HG03045 (cell line): ENCODE data around the gene ITPK1.

Experiments used
- ATAC-seq: cut with Tn5 transposase; IDR thresholded peaks from one replicate; pipeline ENCODE4 v1.9.1; 2021; ENCODE audit warnings: mild to moderate bottlenecking, moderate library complexity; ENCODE audit not compliant: unreplicated experiment

ITPK1 gene

GRCh38 chr14:92958373-92959188, 157.1 kb downstream of the ITPK1 start:
- no peak for ATAC-seq

DNA sequence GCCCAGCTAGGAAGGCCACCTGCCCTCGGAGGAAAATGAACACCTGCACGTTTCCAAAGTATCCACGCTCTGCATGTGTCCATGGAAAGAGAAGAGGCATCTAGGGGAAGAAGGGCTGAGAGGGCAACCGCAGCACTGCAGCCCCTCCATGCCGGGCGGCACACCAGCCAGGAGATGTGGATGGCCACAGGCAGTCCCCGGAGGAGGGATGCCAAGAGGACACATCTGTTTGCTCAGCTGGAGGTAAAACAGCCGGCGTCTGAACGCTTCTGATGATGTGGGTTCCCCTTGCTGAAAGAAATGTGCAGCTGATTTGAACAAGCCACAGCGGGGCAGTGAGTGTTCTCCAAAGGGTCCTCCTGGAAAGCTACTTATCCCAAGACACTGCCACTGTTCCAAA, 158.8 kb downstream of the ITPK1 start:
- ATAC-seq = no peak

DNA sequence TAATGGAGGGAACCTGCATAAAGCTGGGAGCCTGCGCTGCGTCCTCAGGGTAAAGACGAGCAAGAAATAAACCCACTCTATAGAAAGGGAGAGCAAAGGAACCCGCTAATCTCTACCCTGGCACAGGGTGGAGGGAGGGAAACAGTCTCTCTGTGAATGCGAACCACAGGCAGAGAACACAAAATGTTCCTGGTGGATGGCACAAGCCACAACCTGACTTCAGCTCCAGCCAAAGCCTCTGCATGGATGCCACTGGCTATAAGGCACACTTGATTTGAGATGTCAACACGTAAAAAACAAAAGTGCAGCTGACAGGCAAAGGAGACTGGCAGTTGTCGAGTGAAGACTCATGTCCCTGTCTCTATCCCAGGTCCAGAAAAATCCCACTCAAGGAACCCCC, 160.3 kb downstream of the ITPK1 start:
- no peak for ATAC-seq

- ATAC-seq = no peak
Observed at GRCh38 chr14:92954933-92955332, 160.8 kb downstream of the ITPK1 start.

DNA sequence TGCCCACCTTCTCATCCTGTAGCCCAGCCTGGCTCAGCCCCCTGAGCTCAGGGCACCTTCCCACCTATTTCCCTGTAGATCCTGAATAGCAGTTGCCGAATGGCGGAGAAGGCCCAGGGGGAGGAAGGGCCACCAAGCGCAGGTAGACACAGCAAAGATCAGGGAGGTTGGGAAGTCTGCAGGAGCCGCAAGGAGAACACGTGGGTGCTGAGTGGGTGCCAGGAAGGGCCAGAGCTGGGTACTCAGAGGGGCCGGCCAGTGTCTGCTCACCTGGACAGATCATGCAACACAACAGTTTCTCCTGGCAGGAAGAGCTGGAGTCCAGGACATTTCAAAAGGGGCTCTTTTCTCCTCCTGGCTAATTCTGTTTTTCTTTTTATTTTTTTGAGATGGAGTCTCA, 162.2 kb downstream of the ITPK1 start:
- ATAC-seq = no peak

DNA sequence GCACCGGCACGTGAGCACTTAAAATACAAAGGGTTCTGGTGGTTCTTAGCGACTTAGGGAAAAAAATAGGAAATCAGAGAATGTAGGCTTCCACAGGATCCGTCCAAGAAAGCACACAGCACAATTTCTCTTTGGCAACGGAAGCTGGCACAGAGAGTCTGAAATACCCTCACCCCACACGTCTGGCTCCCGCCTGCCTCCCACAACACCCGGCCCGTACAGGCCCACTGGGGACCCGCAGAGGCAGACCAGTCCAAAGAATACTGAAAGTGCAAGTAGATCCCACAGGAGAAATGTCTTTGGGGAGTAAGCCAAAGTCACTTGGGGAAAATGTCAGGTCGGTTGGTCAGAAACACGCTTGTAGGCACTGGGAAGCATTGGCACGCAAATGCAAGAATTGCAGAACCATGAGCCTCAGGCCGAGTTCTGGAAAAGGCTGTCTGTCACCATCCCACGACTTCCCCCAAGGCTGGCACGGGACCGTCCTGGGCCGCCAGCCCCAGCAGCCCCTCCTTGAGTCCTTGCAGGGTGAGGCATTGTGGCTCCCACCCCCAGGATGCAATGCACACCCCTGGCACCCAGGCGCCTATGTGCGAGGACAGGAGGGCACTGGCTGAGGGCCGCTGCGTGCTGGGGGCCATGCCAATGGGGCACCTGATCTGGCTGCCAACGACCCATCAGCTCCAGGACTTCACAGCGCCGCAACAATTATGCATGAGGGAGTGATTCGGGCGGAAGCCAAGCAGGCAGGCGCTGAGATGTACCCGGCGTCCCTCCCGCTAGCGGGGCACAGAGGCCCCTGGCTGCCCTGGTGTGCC, 163.0 kb downstream of the ITPK1 start:
- ATAC-seq = no peak

GRCh38 chr14:92951912-92952471, 163.7 kb downstream of the ITPK1 start:
- ATAC-seq = peak; percentile 77

DNA sequence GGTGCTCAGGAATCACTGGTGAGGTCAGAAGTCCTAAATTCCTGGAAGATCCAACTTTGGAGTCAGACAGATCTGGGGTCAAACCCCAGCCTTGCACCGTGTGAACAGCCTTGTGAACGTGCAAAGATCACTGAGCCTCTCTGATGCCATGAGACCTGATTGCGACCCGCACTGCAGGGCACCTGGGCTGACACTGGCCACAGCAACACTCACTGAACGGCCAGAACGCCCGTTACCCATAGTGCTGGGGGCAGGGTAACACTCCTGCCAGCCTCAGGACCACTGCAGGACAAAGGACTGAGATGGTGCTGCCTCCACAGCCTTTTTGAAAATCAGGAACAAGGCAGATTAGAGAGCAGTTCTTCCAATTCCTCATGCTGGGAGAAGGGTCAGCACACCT, 164.5 kb downstream of the ITPK1 start:
- ATAC-seq = no peak

DNA sequence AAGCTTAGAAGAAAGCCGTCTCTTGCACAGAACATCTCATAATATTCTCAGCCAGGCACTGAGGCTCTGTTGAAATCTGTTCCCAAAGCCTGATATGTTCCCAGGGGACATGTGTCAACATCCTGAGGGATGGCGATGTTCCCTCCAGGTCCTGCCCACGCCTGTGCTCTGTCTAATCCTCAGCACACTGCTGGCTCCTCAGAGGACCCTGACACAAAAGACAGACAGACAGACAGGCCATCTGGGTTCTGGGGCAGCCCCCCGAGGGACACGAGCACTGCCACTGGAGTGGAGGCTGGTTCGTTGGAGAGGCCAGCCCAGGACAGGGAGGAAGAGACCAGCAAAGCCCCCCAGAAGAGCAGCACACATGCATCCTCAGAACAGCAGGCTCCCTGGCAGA, 165.0 kb downstream of the ITPK1 start:
- ATAC-seq = no peak

GRCh38 chr14:92950193-92950540, 165.6 kb downstream of the ITPK1 start:
- no peak for ATAC-seq

DNA sequence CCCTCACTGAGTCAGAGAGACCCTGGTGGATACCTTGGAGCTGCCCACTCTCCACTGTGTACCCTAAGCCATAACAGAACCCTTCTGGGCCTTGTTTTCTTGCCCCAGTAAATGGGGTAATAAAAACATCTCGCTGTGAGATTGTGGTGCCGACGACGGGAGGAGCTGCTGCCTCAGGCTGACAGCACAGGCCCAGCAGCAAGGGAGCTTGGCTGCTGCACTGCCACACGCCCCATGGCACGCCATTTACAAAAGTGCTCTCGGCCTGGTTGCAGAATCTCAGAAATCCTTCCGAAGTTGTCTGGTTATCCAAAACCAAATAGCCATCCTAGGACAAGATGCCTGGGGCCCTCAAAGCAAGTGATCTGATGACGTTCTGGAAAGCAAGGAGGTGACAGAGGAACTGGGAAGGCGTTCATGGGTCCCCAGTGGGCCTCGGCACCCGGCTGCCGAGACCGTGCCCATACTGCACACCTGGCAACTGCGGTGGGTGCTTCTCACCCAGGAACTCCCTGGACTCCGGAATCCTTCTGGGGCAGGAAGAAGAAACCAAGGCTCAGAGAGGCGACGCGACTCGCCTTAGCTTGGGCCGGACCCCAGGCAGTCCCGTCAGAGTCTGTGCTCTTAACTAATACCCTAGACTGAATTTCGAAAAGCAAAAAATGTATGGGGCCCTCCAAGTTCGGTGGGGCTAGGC, 166.1 kb downstream of the ITPK1 start:
- ATAC-seq = no peak

DNA sequence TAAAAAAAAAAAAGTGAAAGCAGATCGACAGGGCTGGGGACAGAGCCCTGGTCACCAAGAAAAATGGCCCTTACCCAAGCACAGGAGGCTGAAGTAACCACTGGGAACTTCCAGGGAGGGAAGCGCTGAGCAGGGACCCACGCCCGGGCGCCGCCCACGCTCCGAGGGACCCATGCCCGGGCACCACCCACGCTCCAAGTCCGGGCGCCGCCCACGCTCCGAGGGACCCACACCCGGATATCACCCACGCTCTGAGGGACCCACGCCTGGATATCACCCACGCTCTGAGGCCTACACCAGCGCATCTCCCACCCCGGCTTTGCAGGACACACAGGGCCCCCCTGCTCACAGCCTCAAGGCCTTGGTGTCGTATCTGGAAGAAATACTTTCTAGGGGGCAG, 167.1 kb downstream of the ITPK1 start:
- ATAC-seq = no peak

DNA sequence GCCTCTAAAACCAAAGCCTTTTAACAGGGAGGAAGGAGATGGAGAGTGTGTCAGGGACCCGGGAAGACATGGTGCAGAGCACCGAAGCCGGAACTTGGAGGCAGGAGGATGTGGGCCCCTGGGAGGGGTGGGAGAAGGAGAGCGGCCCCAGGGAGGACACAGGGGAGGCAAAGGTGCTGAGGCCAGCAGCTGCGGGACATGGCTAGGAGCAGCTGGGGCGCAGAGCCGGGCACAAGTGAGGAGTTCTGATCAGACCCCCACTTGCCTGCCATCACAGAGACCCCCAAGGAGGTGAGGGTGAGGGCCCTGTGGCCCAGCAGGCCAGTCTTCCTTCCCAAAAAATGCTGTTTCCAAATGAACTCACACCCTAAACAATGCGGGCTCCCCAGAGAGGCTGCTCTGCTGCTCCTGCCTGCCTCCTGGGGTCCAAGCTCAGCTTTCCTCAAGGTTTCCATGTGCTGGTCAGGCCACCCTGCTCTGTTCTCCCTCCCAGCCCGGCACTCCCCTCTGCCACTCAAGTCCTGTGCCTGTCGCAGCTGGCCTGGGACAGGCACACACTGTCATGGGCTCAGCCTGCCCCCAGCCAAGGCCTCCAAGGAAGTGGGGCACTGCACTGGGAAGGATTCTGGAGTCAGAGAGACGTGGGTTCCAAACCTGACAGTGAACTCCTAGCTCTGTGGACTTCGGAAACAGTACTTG, 168.7 kb downstream of the ITPK1 start:
- ATAC-seq = no peak

GRCh38 chr14:92945959-92946846, 169.5 kb downstream of the ITPK1 start:
- ATAC-seq = no peak

DNA sequence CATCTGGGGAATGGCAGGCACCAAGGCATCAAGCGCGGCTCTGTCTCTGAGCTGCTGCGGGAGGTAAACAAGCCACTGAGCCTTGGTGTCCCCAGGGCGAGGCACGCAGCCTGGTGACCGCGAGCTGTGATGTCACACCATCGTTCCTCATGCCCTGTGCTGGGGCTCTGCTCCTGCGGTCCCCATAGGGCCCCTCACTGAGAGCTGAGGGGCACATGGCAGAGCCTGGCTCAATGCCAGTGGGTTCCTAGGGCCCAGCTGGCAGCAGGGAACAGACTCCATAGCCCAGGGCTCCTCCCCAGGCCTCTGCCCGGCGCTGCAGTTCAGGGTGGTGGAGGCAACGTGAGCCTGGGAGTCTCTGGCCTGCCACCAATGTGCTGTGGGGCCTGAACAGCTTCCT, 170.2 kb downstream of the ITPK1 start:
- ATAC-seq = no peak

GRCh38 chr14:92944976-92945375, 170.7 kb downstream of the ITPK1 start:
- ATAC-seq = no peak

DNA sequence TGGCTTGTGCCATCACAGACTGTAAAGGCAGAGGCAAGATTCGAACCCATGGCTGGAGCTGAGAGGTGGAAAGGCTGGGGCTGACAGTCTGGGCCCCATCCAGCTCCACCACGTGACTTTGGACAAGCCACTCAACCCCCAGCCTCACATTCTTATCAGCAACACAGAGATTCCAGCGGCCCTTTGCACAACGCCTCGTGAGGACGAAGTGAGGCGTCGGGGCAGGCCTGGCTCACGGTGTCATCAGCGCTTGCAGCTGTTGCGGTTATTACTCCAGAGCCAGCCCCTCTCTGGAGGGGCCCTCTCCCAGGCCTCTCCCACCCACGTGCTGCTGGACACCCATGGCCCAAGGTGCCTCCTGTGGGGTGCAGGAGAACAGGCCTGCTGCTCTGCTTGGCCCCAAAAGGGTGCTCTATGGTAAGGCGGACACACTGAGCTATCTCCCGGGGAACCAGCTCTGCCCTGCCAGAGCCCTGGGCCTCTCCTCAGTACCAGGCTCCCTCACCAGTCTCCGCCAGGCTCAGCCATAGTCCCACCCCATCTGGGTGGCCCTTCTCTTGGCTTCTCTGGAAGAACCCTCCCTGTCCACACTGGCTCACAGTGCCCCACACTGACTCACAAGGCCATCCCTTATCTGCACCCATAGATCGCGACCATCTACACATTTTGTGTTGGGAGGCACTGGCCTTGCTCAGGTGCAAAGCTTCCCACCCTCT, 171.7 kb downstream of the ITPK1 start:
- ATAC-seq = no peak

- no peak for ATAC-seq
Observed at GRCh38 chr14:92942976-92943710, 172.6 kb downstream of the ITPK1 start.
